ENCODE measurements around the gene ABCD4.

Gene ABCD4

GRCh38 chr14:74292061-74292460, 10.7 kb downstream of the ABCD4 start:
- DNase-seq (ENCODE audit: low read depth) = no peak
- no peak for TF ChIP-seq CTCF (IDR thresholded peaks at IDR 0.05; ENCODE audit: control insufficient read depth, insufficient read depth, low read depth, low read length, missing control alignments)
- no peak overlapping the region for H3K4me3 ChIP-seq (ENCODE audit: control insufficient read depth, low read depth, low read length)

GRCh38 chr14:74290415-74290814, 12.3 kb downstream of the ABCD4 start:
- peak; percentile 49 for TF ChIP-seq CTCF (IDR thresholded peaks at IDR 0.05; ENCODE audit: control insufficient read depth, insufficient read depth, low read depth, low read length, missing control alignments)
- no peak overlapping the region for H3K4me3 ChIP-seq (ENCODE audit: control insufficient read depth, low read depth, low read length)
- no peak for DNase-seq (ENCODE audit: low read depth)

- no peak for DNase-seq (ENCODE audit: low read depth)
- no peak for TF ChIP-seq CTCF (IDR thresholded peaks at IDR 0.05; ENCODE audit: control insufficient read depth, insufficient read depth, low read depth, low read length, missing control alignments)
- no peak overlapping the region for H3K4me3 ChIP-seq (ENCODE audit: control insufficient read depth, low read depth, low read length)
Measured at GRCh38 chr14:74289801-74290200, 12.9 kb downstream of the ABCD4 start.

GRCh38 chr14:74286736-74287135, 16.0 kb downstream of the ABCD4 start:
- no peak for TF ChIP-seq CTCF (IDR thresholded peaks at IDR 0.05; ENCODE audit: control insufficient read depth, insufficient read depth, low read depth, low read length, missing control alignments)

GRCh38 chr14:74281069-74281468, 21.7 kb downstream of the ABCD4 start:
- no peak for DNase-seq (ENCODE audit: low read depth)
- no peak overlapping the region for H3K4me3 ChIP-seq (ENCODE audit: control insufficient read depth, low read depth, low read length)
- no peak for TF ChIP-seq CTCF (IDR thresholded peaks at IDR 0.05; ENCODE audit: control insufficient read depth, insufficient read depth, low read depth, low read length, missing control alignments)

More at GRCh38 chr14:74286736-74287135, 16.0 kb downstream of the ABCD4 start:
- no peak overlapping the region for H3K4me3 ChIP-seq (ENCODE audit: control insufficient read depth, low read depth, low read length)
- no peak for DNase-seq (ENCODE audit: low read depth)

GRCh38 chr14:74278080-74278479, 24.7 kb downstream of the ABCD4 start:
- no peak overlapping the region for H3K4me3 ChIP-seq (ENCODE audit: control insufficient read depth, low read depth, low read length)
- no peak for TF ChIP-seq CTCF (IDR thresholded peaks at IDR 0.05; ENCODE audit: control insufficient read depth, insufficient read depth, low read depth, low read length, missing control alignments)
- no peak for DNase-seq (ENCODE audit: low read depth)

All from AG09309 (cell line).